Activated T-helper 1 cell treated with anti-CD3 and anti-CD28 coated beads, Interleukin-12 subunit alpha, Interleukin-12 subunit beta, Interleukin-2, Interleukin-4 antibody, amounts not matched to agents 30 ng/mL and 10 ng/mL and 1 ng/mL, durations not matched to agents 14 hours and 24 hours and 36 hours (primary cell): ENCODE measurements around the gene TRIP11. TPM values are rescaled to one million over a fixed set of nuclear protein-coding genes. Genes with fewer than 3 reads are reported as not detected.
A peak's percentile ranks its signal among the peaks of the same experiment; 100 is the strongest.

Experiments
- DNase-seq: peaks from one replicate; pipeline ENCODE4 v3.0.0; 2021; ENCODE audit warnings: low spot score
- H3K27ac Mint-ChIP-seq: one replicate; pipeline ENCODE4 v1.8.0; 2021; ENCODE audit warnings: mild to moderate bottlenecking, mixed read lengths
- H3K27me3 Mint-ChIP-seq: one replicate; pipeline ENCODE4 v1.8.0; 2022; ENCODE audit warnings: mild to moderate bottlenecking, moderate library complexity, mixed read lengths; ENCODE audit not compliant: insufficient read depth
- H3K36me3 Mint-ChIP-seq: one replicate; pipeline ENCODE4 v1.8.0; 2021; ENCODE audit warnings: low read depth, mixed read lengths
- H3K4me1 Mint-ChIP-seq: one replicate; pipeline ENCODE4 v1.8.0; 2021; ENCODE audit warnings: low read depth, mixed read lengths
- H3K4me3 Mint-ChIP-seq: one replicate; pipeline ENCODE4 v1.8.0; 2021; ENCODE audit warnings: mild to moderate bottlenecking, moderate library complexity, mixed read lengths
- H3K9me3 Mint-ChIP-seq: one replicate; pipeline ENCODE4 v1.8.0; 2021; ENCODE audit warnings: mixed read lengths
- intact Hi-C: fragments of 100-400 bp; cut with micrococcal nuclease; formaldehyde crosslinking; loops from one replicate; pipeline ENCODE4 v1.15.1; 2024
- total RNA-seq: library from RNA; stranded (reverse); gene quantifications from 2 replicates; pipeline ENCODE4 v1.2.3, GENCODE V29; 2022

TRIP11 gene
- total RNA-seq, 1 donor from 2014 or later: 36.5 TPM

- no peaks in the 10 kb centered on the region for H3K9me3 Mint-ChIP-seq
- H3K27ac Mint-ChIP-seq: peak overlapping the region; percentile 61
- no peaks in the 10 kb centered on the region for H3K27me3 Mint-ChIP-seq
- H3K36me3 Mint-ChIP-seq: peaks cover 34% of the 10 kb centered on the region
- no peak overlapping the region for H3K4me3 Mint-ChIP-seq
- no peak for DNase-seq
- peaks cover 42% of the 10 kb centered on the region for H3K4me1 Mint-ChIP-seq
- intact Hi-C loops: loop anchor here (10.0 kb wide), 1 partner anchor 54 kb away; the partner anchor contains the start of gene FBLN5
Measured at GRCh38 chr14:91998667-91999570, 40.9 kb downstream of the TRIP11 start.

GRCh38 chr14:91997492-91997891 is 42.4 kb downstream of the TRIP11 start:
- Mint-ChIP-seq H3K9me3 (no peaks in the 10 kb centered on the region), H3K4me1 (peaks cover 33% of the 10 kb centered on the region), H3K27me3 (no peaks in the 10 kb centered on the region), H3K4me3 (no peak overlapping the region), H3K27ac (no peak overlapping the region), H3K36me3 (peaks cover 30% of the 10 kb centered on the region)
- no peak for DNase-seq
- intact Hi-C loops: loop anchor here (1.0 to 10.0 kb wide), 3 partner anchors 17 to 347 kb away; partner anchors contain the start of gene FBLN5

- H3K36me3 Mint-ChIP-seq: peaks cover 32% of the 10 kb centered on the region
- no peaks in the 10 kb centered on the region for H3K27me3 Mint-ChIP-seq
- H3K4me1 Mint-ChIP-seq: peaks cover 33% of the 10 kb centered on the region
- no peak overlapping the region for H3K27ac Mint-ChIP-seq
- no peak for DNase-seq
- H3K4me3 Mint-ChIP-seq: no peak overlapping the region
- intact Hi-C loops: loop anchor here (1.0 to 10.0 kb wide), 3 partner anchors 17 to 347 kb away; partner anchors contain the start of gene FBLN5
- no peaks in the 10 kb centered on the region for H3K9me3 Mint-ChIP-seq
Measured at GRCh38 chr14:91996948-91997371, 42.9 kb downstream of the TRIP11 start.

DNA sequence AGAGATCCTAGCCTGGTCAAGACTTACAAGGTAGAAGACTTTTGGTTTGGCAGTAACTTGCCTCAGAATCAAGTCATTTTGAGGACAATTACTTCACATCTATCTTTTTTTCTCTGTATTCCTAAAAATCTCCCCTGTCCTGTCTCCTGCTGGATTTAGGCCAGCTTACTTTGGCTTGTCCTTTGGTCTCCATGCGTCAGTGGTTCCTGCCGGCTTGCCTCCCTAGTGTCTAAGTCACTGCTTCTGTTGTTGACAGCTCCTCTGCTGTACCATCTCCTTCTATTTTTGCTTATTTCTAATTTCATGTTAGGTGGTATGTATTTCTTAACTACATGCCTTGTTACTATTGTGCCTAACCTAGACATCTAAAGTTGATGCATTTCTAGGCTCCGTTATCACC is 52.7 kb downstream of the TRIP11 start:
- Mint-ChIP-seq H3K9me3 (peaks cover 4% of the 10 kb centered on the region), H3K4me3 (no peak overlapping the region), H3K27me3 (no peaks in the 10 kb centered on the region), H3K27ac (no peak overlapping the region), H3K4me1 (peaks cover 14% of the 10 kb centered on the region), H3K36me3 (peaks cover 62% of the 10 kb centered on the region)
- intact Hi-C loops: no loop called here
- DNase-seq: no peak

- DNase-seq: no peak
- Mint-ChIP-seq H3K36me3 (peaks cover 56% of the 10 kb centered on the region), H3K9me3 (peaks cover 4% of the 10 kb centered on the region), H3K4me3 (no peak overlapping the region), H3K27me3 (no peaks in the 10 kb centered on the region), H3K4me1 (peaks cover 15% of the 10 kb centered on the region), H3K27ac (no peak overlapping the region)
- intact Hi-C loops: no loop called here
Measured at GRCh38 chr14:91985521-91986255, 54.2 kb downstream of the TRIP11 start.

- peaks cover 4% of the 10 kb centered on the region for H3K9me3 Mint-ChIP-seq
- no peak overlapping the region for H3K4me3 Mint-ChIP-seq
- H3K4me1 Mint-ChIP-seq: peaks cover 22% of the 10 kb centered on the region
- H3K27me3 Mint-ChIP-seq: no peaks in the 10 kb centered on the region
- no peak overlapping the region for H3K27ac Mint-ChIP-seq
- peaks cover 59% of the 10 kb centered on the region for H3K36me3 Mint-ChIP-seq
- no peak for DNase-seq
- intact Hi-C loops: no loop called here
Measured at GRCh38 chr14:91985008-91985407, 54.9 kb downstream of the TRIP11 start.

GRCh38 chr14:91983588-91983987 is 56.3 kb downstream of the TRIP11 start:
- no peak overlapping the region for H3K27ac Mint-ChIP-seq
- peaks cover 55% of the 10 kb centered on the region for H3K36me3 Mint-ChIP-seq
- intact Hi-C loops: loop anchor here (5.0 kb wide), 1 partner anchor 579 kb away; no protein-coding TSS in a partner anchor
- DNase-seq: no peak
- H3K4me1 Mint-ChIP-seq: peaks cover 28% of the 10 kb centered on the region
- no peaks in the 10 kb centered on the region for H3K27me3 Mint-ChIP-seq
- H3K9me3 Mint-ChIP-seq: peaks cover 4% of the 10 kb centered on the region
- no peak overlapping the region for H3K4me3 Mint-ChIP-seq

DNA sequence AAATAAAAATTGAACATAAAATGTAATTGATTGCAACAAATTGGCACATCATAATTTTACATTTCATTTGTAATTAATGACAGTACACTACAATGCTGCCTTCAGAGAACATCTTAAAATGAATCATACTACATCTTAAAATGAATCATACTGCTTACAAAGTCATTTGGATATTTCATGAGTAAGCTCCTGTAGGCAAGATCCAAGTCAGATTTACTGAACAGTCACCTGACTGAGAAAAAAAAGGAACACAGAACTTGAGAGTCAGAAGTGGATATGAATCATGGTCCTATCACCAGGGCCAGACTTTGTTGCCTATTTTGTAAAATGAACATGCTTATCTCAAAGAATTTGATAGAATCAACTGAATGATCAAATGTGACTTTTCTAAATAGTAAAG is 59.7 kb downstream of the TRIP11 start:
- Mint-ChIP-seq H3K9me3 (no peaks in the 10 kb centered on the region), H3K27me3 (no peaks in the 10 kb centered on the region), H3K4me3 (no peak overlapping the region), H3K27ac (peak overlapping the region; percentile 42), H3K4me1 (peaks cover 28% of the 10 kb centered on the region), H3K36me3 (peaks cover 34% of the 10 kb centered on the region)
- intact Hi-C loops: loop anchor here (1.0 to 5.0 kb wide), 5 partner anchors 17 to 582 kb away; partner anchors contain the start of gene TRIP11
- no peak for DNase-seq

GRCh38 chr14:91977884-91978283 is 62.0 kb downstream of the TRIP11 start:
- no peaks in the 10 kb centered on the region for H3K27me3 Mint-ChIP-seq
- intact Hi-C loops: no loop called here
- H3K9me3 Mint-ChIP-seq: no peaks in the 10 kb centered on the region
- H3K36me3 Mint-ChIP-seq: peaks cover 33% of the 10 kb centered on the region
- no peak overlapping the region for H3K27ac Mint-ChIP-seq
- H3K4me1 Mint-ChIP-seq: peaks cover 25% of the 10 kb centered on the region
- no peak for DNase-seq
- no peak overlapping the region for H3K4me3 Mint-ChIP-seq

DNA sequence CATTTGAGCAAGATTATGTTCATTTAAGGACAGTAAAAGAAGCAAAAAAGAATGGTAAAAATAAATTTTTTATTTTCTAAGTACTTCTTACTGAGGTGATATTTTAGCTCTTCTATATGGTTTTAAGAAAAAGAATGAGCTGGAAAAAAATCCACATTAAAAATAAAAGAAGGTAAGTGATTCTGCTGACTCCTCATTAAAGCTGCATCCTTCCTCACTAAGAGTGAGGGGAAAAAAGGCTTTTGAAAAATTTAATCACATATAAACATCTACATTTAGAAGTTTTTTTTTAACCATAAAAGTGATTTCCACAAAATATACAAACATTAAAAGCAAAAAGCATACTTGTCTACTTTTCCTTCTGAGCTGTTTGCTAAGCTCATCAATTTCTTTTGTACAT is 64.1 kb downstream of the TRIP11 start:
- Mint-ChIP-seq H3K36me3 (peaks cover 35% of the 10 kb centered on the region), H3K27ac (no peak overlapping the region), H3K27me3 (no peaks in the 10 kb centered on the region), H3K4me1 (peaks cover 22% of the 10 kb centered on the region), H3K4me3 (no peak overlapping the region), H3K9me3 (no peaks in the 10 kb centered on the region)
- DNase-seq: no peak
- intact Hi-C loops: no loop called here

- DNase-seq: no peak
- intact Hi-C loops: no loop called here
- H3K27ac Mint-ChIP-seq: no peak overlapping the region
Measured at GRCh38 chr14:91971188-91971778, 68.6 kb downstream of the TRIP11 start.

DNA sequence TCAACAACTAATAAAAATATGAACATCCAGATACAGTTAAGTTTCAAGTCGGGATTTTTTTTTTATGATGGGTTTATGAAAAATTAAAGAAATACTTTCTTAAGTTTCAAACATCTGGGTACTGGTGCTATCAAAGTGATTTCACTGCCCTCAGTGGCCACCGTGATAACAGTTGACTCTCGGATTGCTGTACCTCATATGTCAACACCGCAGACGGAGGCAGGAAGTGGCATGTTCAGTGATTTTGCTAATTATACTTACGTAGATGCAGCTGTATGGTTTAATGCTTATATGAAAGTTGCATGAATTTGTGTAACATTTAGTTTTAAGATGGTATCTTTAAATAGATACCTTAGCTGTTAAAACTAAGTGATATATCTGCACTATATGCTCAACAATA is 71.6 kb downstream of the TRIP11 start:
- DNase-seq: no peak
- Mint-ChIP-seq H3K4me3 (no peak overlapping the region), H3K27me3 (no peaks in the 10 kb centered on the region), H3K27ac (no peak overlapping the region), H3K4me1 (peaks cover 5% of the 10 kb centered on the region), H3K9me3 (no peaks in the 10 kb centered on the region), H3K36me3 (peaks cover 19% of the 10 kb centered on the region)
- intact Hi-C loops: no loop called here

More at GRCh38 chr14:91971188-91971778, 68.6 kb downstream of the TRIP11 start:
- Mint-ChIP-seq H3K4me3 (no peak overlapping the region), H3K9me3 (no peaks in the 10 kb centered on the region), H3K4me1 (peaks cover 6% of the 10 kb centered on the region), H3K27me3 (no peaks in the 10 kb centered on the region), H3K36me3 (peaks cover 30% of the 10 kb centered on the region)
